ENCODE results near the gene PAPPA2. TPM values are rescaled to one million over a fixed set of nuclear protein-coding genes. Genes with fewer than 3 reads are reported as not detected.
A peak's percentile ranks its signal among the peaks of the same experiment; 100 is the strongest.

The PAPPA2 gene
- total RNA-seq, 1 donor from 2014 or later: 0.25 TPM

DNA sequence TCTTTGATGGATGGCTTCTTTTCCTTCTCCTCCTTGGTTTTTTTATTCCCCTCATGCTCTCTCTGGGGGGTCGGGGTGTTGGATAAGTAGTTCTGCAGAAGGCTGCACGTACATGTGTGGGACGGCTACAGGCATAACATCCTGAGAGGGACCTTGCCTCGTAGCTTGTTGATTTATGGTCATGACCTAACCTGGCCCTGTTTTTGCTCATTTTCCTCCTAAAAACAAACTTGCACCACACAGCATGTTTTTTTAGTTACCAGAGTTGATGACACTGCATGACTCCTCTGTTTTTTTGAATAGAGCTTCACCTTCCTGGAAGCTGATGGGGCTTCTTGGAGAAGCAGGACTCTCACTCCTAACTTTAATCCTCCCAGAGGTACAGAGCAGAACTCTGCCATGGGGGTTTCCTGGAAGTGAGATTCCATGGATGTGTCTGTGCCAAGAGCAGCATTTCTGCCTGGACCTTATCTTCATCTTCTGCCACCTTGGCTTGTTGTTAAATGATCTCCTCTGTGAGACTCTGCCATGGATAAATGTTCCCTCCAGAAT is 114.7 kb downstream of the PAPPA2 start:
- TF ChIP-seq, protein P1, sequence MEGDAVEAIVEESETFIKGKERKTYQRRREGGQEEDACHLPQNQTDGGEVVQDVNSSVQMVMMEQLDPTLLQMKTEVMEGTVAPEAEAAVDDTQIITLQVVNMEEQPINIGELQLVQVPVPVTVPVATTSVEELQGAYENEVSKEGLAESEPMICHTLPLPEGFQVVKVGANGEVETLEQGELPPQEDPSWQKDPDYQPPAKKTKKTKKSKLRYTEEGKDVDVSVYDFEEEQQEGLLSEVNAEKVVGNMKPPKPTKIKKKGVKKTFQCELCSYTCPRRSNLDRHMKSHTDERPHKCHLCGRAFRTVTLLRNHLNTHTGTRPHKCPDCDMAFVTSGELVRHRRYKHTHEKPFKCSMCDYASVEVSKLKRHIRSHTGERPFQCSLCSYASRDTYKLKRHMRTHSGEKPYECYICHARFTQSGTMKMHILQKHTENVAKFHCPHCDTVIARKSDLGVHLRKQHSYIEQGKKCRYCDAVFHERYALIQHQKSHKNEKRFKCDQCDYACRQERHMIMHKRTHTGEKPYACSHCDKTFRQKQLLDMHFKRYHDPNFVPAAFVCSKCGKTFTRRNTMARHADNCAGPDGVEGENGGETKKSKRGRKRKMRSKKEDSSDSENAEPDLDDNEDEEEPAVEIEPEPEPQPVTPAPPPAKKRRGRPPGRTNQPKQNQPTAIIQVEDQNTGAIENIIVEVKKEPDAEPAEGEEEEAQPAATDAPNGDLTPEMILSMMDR (IDR thresholded peaks at IDR 0.05; ENCODE audit: unreplicated experiment): no peak
- H3K4me1 Mint-ChIP-seq: peaks cover 3% of the 10 kb centered on the region
- no peaks in the 10 kb centered on the region for H3K9me3 Mint-ChIP-seq
- H3K4me3 Mint-ChIP-seq: no peak overlapping the region
- H3K27ac Mint-ChIP-seq: no peak overlapping the region
- no peaks in the 10 kb centered on the region for H3K27me3 Mint-ChIP-seq (ENCODE audit: low read depth)
- no peaks in the 10 kb centered on the region for H3K36me3 Mint-ChIP-seq
- no peak for DNase-seq (ENCODE audit: low spot score in 2 of 2, unreplicated experiment in 2 of 2)

DNA sequence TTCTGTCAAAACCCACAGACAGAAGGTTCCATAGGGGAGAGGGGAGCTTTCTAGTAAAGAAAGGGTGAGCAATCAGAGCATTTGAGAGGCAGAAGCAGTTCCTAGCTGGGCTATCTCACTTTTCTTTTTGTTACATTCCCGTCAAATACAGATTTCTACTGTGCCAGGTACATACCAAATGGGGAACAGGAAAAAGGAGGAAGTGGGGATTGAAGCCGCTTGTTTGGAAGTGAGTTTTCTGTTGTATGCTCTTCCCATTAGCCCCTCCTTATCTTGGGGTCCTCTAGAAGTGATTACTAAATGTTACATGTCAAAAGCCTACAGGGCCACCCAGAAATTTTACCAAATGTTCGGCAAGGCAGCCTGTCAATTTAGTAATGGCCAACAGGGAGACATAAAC is 116.1 kb downstream of the PAPPA2 start:
- TF ChIP-seq, protein P1 (IDR thresholded peaks at IDR 0.05; ENCODE audit: unreplicated experiment): no peak
- H3K9me3 Mint-ChIP-seq: peaks cover 7% of the 10 kb centered on the region
- H3K27me3 Mint-ChIP-seq (ENCODE audit: low read depth): no peaks in the 10 kb centered on the region
- H3K4me3 Mint-ChIP-seq: no peak overlapping the region
- H3K27ac Mint-ChIP-seq: no peak overlapping the region
- DNase-seq (ENCODE audit: low spot score in 2 of 2, unreplicated experiment in 2 of 2): no peak
- H3K36me3 Mint-ChIP-seq: no peaks in the 10 kb centered on the region
- peaks cover 3% of the 10 kb centered on the region for H3K4me1 Mint-ChIP-seq

DNA sequence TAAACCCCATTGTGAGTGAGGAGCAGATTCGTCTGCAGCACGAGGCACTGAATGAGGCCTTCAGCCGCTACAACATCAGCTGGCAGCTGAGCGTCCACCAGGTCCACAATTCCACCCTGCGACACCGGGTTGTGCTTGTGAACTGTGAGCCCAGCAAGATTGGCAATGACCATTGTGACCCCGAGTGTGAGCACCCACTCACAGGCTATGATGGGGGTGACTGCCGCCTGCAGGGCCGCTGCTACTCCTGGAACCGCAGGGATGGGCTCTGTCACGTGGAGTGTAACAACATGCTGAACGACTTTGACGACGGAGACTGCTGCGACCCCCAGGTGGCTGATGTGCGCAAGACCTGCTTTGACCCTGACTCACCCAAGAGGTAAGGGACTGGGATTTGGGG is 132.2 kb downstream of the PAPPA2 start:
- no peak for DNase-seq (ENCODE audit: low spot score in 2 of 2, unreplicated experiment in 2 of 2)
- Mint-ChIP-seq H3K27ac (no peak overlapping the region), H3K36me3 (no peaks in the 10 kb centered on the region), H3K4me1 (no peaks in the 10 kb centered on the region), H3K27me3 (ENCODE audit: low read depth) (no peaks in the 10 kb centered on the region), H3K4me3 (no peak overlapping the region), H3K9me3 (peaks cover 5% of the 10 kb centered on the region)
- TF ChIP-seq, protein P1 (IDR thresholded peaks at IDR 0.05; ENCODE audit: unreplicated experiment): no peak

DNA sequence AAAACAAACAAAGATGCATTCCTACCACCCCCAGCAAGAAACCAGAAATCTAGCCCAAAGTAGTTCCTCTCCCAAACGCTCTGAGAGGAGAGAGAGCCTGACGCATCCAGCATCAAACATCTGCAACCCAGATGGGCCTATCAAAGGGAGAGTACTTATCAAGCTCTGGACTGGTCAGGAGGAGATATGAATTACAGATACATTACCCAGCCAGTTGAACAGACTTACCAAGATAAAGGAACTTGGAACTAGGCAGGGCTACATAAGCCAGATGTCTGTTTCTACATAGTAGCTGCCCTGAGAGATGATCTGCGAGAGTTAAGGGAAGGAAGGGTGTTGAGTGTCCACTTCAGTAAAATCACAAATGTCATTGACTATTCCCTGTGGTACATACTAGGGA is 138.4 kb downstream of the PAPPA2 start:
- Mint-ChIP-seq H3K9me3 (peaks cover 12% of the 10 kb centered on the region), H3K4me1 (peaks cover 14% of the 10 kb centered on the region), H3K27ac (peak overlapping the region; percentile 55), H3K36me3 (no peaks in the 10 kb centered on the region), H3K27me3 (ENCODE audit: low read depth) (no peaks in the 10 kb centered on the region), H3K4me3 (no peak overlapping the region)
- TF ChIP-seq, protein P1 (IDR thresholded peaks at IDR 0.05; ENCODE audit: unreplicated experiment): no peak
- DNase-seq (ENCODE audit: low spot score in 2 of 2, unreplicated experiment in 2 of 2): no peak

DNA sequence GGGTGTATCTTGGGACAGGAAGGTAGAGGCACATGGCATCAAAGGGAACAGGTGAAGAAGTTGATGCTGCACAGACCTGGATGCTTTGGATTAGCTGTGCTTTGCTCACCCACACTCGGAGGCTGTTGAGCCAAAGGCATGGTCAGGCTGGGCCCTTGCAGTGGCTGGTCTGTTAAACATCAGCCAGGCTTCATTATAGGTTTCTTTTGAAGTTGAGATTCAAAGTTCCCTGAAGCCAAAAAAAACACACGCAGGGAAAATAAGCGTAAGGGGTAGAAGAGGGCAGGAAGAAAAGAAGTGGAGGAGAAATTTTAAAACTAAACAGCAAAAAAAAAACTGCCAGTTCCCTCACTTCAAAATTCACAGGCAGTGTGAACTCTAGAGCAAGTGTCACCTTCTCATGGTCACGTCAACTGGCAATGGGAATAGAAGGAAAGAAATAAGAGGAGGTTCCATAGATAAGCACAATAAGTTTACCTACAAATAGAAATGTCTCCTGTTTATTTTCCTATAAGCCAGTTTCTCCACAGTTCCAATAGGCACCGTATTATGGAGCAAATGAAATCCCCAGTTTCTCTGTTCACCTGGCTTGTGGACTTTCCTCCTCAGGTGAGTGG is 139.5 kb downstream of the PAPPA2 start:
- Mint-ChIP-seq H3K4me1 (peaks cover 14% of the 10 kb centered on the region), H3K9me3 (peaks cover 12% of the 10 kb centered on the region), H3K4me3 (no peak overlapping the region), H3K27me3 (ENCODE audit: low read depth) (no peaks in the 10 kb centered on the region), H3K27ac (no peak overlapping the region), H3K36me3 (no peaks in the 10 kb centered on the region)
- TF ChIP-seq, protein P1 (IDR thresholded peaks at IDR 0.05; ENCODE audit: unreplicated experiment): no peak
- DNase-seq (ENCODE audit: low spot score in 2 of 2, unreplicated experiment in 2 of 2): no peak

Data from mesothelial cell of epicardium (in vitro differentiated cells).